Measurements from ENCODE around the gene ARHGEF10L.
A peak's percentile ranks its signal among the peaks of the same experiment; 100 is the strongest.

The ARHGEF10L gene

GRCh38 chr1:17494114-17494729, 45.3 kb upstream of the ARHGEF10L start (continued):
- TF ChIP-seq ZSCAN18 (tag by site-specific recombination; IDR thresholded peaks at IDR 0.05) (no peak), PATZ1 (tag by site-specific recombination; IDR thresholded peaks at IDR 0.05) (peak; percentile 47; the same call in 1 of the 2 replicates), ZFP37 (tag by site-specific recombination; IDR thresholded peaks at IDR 0.05) (no peak), ZNF544 (tag by site-specific recombination; IDR thresholded peaks at IDR 0.05) (no peak), EGR2 (tag by site-specific recombination; IDR thresholded peaks at IDR 0.05; ENCODE audit: low read depth) (no peak), ZNF24 (tag by site-specific recombination; IDR thresholded peaks at IDR 0.05) (peak; percentile 68; the same call in 1 of the 2 replicates), WT1 (tag by site-specific recombination; IDR thresholded peaks at IDR 0.05) (no peak), HOXA7 (CRISPR knock-in tag; IDR thresholded peaks at IDR 0.05; ENCODE audit: borderline replicate concordance) (no peak), ZNF473 (tag by site-specific recombination; IDR thresholded peaks at IDR 0.05) (no peak), ZNF707 (tag by site-specific recombination; IDR thresholded peaks at IDR 0.05) (no peak), ZSCAN16 (tag by site-specific recombination; IDR thresholded peaks at IDR 0.05) (no peak), ZNF670 (tag by site-specific recombination; IDR thresholded peaks at IDR 0.05; ENCODE audit: low read depth) (no peak), GLI4 (tag by site-specific recombination; IDR thresholded peaks at IDR 0.05) (no peak), HOXC10 (CRISPR knock-in tag; IDR thresholded peaks at IDR 0.05) (no peak), ZNF792 (tag by site-specific recombination; IDR thresholded peaks at IDR 0.05) (no peak), ZNF692 (tag by site-specific recombination; IDR thresholded peaks at IDR 0.05) (peak; percentile 99), ZNF10 (tag by site-specific recombination; IDR thresholded peaks at IDR 0.05) (no peak), KLF17 (tag by site-specific recombination; IDR thresholded peaks at IDR 0.05) (peak; percentile 47; the same call in 1 of the 2 replicates), MYNN (tag by site-specific recombination; IDR thresholded peaks at IDR 0.05; ENCODE audit: borderline replicate concordance) (no peak), ZNF48 (tag by site-specific recombination; IDR thresholded peaks at IDR 0.05) (no peak), ZNF155 (tag by site-specific recombination; IDR thresholded peaks at IDR 0.05) (no peak), SP2 (tag by site-specific recombination; IDR thresholded peaks at IDR 0.05) (no peak), ZNF560 (tag by site-specific recombination; IDR thresholded peaks at IDR 0.05; ENCODE audit: borderline replicate concordance) (no peak), ZNF843 (tag by site-specific recombination; IDR thresholded peaks at IDR 0.05) (no peak), GLIS2 (tag by site-specific recombination; IDR thresholded peaks at IDR 0.05) (peak; percentile 55), ZBTB48 (tag by site-specific recombination; IDR thresholded peaks at IDR 0.05) (no peak), YY2 (tag by site-specific recombination; IDR thresholded peaks at IDR 0.05) (no peak), ZXDB (tag by site-specific recombination; IDR thresholded peaks at IDR 0.05) (no peak), ZNF580 (tag by site-specific recombination; IDR thresholded peaks at IDR 0.05) (peak; percentile 71; the same call in 1 of the 2 replicates), ZBTB20 (tag by site-specific recombination; IDR thresholded peaks at IDR 0.05) (no peak), ZNF837 (tag by site-specific recombination; IDR thresholded peaks at IDR 0.05) (no peak), ZNF398 (tag by site-specific recombination; IDR thresholded peaks at IDR 0.05) (peak; percentile 43; the same call in 1 of the 2 replicates), ZNF366 (tag by site-specific recombination; conservative IDR thresholded peaks at IDR 0.05) (0 out of 2 replicates have a peak, but pooled peaks have one; percentile 16), ZNF174 (tag by site-specific recombination; IDR thresholded peaks at IDR 0.05) (no peak), ZNF266 (tag by site-specific recombination; IDR thresholded peaks at IDR 0.05; ENCODE audit: low read depth) (no peak)
